ENCODE results near the gene GOLGA6B.
"Not testable (repeated sequence)": the region's sequence is repeated elsewhere in the genome, so short reads cannot be mapped to it uniquely, and the experiment has no call there.

GOLGA6B gene

DNA sequence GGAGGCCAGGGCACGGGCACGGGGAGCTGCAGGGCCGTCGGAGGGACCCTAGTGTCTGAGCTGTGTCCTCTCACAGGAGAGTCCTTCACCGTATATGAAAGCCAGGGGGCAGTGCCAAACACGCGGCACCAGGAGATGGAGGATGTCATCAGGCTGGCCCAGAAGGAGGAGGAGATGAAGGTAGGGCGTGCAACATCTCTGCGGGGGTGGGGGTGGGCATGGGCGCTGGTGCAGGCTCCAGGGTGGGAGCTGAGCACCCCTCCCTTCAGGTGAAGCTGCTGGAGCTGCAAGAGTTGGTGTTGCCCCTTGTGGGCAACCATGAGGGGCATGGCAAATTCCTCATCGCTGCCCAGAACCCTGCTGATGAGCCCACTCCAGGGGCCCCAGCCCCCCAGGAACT, 11.2 kb downstream of the GOLGA6B start:
- DNase-seq: not testable (repeated sequence)

DNA sequence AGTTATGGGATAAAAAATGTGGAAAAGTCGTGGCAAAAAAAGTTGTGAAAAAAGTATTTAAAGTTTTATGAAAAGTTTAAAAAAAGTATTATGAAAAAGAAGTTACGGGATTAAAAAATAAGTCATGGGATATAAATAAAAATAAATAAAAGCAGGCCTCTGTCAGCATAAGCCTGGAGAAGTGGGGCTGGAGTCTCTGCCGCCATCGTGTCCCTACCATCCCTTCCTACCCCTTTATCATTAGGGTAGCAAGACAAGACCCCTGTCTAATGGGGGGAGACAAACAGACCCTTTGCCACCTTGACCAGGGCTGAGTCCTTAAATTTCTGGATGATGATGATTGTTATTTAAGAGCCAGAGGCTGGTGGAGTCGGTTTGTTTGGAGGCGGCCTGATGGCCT, 15.3 kb downstream of the GOLGA6B start:
- DNase-seq: not testable (repeated sequence)

DNA sequence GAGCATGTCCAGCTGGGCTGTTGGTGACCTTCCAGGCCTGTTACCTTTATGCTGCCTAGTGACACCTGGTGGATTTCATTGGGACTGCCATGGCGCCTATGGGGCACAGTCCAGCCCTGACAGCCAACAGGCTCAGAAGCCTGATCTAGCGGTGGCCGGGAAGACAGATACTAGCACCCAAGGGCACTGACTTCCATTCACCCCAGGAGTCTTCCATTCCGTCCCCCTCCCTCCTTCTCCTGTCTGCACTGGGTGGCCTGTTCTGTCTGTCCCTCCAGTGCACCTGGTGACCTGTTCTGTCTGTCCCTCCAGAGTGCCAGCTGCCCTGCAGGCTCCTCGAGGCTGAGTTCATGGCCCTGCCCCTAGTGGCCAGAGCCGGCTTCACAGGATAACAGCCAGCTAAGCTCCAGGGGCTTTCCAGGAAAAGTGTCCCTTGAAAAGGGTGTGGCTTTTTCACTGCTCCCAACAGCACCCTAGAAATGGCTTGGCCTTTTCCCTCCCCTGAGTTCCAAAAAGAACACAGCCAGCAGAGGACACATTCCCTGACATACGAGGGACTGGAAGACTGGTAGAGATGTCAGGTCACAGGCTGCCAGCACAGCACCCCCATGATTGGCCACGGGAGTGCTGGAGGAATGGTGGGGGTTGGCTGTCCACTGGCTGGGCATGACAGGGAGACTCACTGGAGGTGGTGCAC, 16.3 kb downstream of the GOLGA6B start:
- not testable (repeated sequence) for DNase-seq

DNA sequence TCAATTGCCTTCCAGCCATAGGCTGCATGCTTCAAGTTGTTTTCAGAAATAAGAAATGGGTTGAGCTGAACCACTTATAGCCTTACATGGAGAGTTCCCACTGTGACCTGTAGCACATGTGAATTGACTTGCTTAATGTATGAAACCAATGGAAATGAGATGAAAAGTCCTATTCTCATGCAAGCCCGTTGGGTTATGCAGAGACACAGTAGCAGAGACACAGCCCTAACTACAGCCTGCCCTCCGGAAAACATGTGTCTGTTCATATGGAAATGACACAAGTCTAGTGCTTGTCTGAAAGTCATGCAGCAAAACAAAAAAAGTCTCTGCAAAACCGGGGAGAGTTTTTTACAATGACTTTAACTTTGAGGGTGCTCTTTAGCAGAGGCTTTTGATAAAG, 17.0 kb downstream of the GOLGA6B start:
- no peak for DNase-seq

DNA sequence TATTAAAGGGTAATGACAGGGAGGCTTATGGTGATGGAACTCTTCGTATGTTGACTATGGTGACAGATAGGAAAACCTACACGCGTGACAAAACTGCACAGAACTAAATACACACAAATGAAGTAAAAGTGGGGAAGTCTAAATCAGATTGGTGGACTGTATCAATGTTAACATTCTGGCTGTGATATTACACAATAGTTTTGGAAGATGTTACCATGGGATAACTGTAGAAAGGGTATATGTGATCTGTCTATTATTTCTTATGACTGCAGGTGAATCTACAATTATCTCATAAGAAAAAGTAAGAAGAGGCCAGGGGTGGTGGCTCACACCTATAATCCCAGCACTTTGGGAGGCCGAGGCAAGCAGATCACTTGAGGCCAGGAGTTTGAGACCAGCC, 22.3 kb downstream of the GOLGA6B start:
- no peak for DNase-seq

DNA sequence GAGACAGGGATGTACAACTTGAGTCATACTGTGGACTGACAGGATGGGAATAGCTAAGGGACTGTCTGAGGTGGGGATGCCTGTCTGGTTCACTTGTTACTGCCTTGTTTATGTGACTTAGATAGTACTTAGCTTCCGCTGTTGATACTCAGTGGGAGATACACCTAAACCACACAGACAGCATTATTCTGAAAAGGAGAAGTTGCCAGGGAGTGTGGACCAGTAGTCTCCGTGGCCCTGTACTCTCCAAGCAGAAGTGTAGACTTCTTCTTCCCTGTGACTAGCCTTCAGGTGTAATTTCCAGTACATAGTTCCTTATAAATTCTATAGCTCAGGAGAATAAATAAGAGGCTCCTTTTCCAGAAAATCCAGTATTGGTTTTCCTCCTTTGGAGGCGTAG, 26.4 kb downstream of the GOLGA6B start:
- DNase-seq: no peak

DNA sequence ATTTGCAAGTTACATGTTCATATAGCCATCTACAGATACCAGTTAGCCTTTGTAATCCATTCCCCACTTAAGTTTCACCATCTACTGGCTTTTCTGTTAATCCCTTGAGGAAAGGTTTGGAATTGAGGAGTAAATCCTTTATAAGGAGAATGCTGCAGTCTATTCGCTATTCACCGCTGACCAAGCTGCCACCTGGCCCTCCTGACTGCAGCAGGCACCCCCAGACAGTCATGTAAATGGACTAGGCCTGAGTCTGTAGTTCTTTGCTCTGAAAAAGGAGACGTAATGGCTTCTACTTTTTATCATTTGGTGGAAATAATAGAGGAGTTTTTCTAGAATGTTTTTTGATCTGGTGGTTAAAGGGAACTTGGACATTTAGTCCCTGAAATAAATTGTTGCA, 28.3 kb downstream of the GOLGA6B start:
- DNase-seq: no peak

DNA sequence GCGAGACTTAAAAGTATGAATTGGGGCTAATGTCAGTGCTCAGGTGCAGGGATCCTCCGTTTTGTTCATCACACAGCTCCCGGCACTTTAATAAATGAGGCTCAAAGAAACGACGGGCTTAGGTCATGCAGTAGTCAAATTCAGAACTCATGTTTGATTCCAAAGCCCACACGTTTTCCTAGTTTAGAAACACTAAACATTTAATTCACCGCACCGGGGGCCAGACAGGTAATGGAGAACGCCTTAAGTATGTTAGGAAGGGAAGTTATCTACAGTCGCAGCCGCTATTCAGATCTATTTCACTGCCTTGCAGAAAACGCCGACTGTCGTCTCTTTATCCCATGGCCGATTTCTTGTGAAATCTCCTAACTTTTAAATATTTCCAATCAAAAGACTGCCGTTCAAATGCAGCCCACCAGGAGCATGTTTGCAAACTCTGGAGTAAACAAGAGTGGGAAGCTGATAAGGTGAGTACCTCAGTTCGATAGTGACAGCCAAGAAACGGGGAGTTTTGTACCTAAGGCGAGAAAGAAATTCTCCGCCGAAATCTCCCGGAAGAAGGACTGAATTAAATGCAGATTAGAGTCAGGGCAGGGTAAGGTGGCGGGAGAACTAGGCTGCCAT, 30.9 kb downstream of the GOLGA6B start:
- DNase-seq: no peak

DNA sequence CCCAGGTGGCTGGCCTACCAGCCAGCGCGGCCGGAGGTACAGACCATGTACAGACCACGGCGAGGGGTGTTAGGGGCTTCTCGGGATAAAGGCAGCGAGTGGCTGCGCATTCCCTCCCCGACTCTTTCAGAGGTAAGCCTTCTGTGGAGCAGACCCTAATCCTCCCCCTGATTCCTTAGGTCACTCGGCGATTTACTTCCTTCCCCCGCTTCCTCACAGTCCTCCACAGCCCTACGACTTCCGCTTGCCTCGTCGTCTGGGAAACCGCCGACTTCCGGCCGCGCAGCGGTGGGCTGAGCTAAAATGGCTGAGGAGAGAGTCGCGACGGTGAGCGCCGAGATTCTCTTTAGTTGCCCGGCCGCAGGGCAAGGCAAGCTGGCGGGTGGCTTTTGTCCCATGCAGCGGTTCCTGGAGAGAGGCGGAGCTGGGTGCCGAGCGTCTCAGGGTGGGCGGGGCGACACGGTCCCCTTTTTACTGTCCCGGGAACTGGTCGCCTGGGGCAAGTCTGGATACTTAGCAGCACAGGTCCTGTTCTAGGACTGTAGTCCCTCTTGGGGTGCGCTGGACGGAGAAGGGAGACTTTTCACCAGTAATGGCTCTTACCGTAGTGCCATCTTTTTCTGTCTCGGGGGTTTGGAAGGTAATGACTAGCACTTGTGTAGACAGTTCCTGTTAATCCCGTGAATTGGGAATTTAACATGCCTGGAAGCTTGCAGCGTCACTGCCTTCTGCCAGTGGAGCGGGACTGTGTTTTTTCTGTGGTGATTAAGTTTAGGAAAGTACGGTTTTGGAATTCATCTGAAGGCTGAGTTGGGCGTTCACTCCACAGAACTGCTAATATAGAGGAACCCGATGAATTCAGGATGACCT, 31.7 kb downstream of the GOLGA6B start, which contains the start of the genes BBS4 and HIGD2B:
TSS of gene BBS4 (plus strand) at position 283 of the 870 bp plus-strand sequence. CDS start at position 304, 21 bp downstream.
TSS of gene HIGD2B (minus strand) at position 258 of the 870 bp plus-strand sequence. CDS start 9,808 bp downstream, outside the sequence.
- DNase-seq: no peak

DNA sequence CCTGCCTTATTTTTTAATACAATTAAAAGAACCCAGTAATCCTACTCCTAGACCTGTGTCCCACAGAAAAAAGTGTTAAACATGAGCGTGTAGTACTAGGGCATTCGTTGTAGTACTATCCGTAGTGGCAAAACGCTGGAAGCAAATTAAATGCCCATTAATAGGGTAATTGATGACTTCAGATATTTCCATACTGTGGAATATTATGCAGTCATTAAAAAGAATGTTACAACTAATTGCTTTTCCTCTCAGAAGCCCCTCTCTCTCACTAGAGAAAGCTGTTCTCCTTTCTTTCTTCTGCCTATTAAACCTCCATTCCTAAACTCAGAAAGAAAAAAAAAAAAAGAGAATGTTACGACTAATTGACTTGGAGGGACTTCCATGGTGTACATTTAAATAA, 34.2 kb downstream of the GOLGA6B start:
- no peak for DNase-seq

DNA sequence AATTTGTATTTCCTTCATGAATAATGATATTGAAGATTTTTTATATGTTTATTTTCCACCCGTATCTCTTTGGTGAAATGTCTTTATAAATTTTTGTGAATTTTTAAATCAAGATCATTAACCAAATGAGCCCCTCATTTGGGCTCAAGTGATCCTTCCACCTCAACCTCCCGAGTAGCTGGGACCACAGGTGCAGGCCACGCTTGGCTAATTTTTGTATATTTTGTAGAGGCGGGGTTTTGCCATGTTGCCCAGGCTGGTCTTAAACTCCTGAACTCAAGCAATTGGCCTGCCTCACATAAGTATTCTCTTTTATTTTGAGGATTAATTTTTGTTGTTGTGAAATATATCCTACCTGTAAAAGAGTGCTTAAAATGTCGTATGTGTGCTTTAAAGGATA, 36.4 kb downstream of the GOLGA6B start:
- no peak for DNase-seq

DNA sequence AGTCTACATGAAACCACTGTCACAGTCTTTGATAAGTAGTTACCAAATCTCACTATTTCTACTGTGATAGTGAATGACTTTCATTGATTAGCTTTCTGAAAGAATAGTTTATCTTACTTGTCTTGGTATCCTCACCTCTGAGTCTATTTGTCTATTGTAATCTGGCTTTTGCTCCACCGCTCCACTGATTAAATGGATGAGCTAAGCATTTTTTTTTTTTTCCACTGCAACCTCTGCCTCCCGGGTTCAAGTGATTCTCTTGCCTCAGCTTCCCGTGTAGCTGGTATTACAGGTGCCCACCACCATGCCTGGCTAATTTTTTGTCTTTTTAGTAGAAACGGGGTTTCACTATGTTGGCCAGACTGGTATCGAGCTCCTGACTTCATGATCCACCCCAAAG, 44.4 kb downstream of the GOLGA6B start:
- no peak for DNase-seq

DNA sequence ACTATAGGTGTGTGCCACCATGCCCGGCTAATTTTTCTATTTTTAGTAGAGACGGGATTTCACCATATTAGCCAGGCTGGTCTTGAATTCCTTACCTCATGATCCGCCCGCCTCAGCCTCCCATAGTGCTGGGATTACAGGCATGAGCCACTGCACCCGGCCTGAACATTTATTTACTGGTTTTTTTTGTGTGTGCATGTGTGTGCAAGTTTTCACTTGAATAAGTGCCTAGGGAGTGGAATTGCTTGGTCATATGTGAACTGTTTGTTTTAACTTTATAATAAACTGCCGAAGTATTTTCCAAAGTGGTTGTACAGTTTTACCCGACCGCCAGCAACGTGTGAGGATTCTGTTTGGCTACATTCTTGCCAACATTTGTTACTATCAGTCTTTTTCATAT, 45.6 kb downstream of the GOLGA6B start:
- DNase-seq: no peak

DNA sequence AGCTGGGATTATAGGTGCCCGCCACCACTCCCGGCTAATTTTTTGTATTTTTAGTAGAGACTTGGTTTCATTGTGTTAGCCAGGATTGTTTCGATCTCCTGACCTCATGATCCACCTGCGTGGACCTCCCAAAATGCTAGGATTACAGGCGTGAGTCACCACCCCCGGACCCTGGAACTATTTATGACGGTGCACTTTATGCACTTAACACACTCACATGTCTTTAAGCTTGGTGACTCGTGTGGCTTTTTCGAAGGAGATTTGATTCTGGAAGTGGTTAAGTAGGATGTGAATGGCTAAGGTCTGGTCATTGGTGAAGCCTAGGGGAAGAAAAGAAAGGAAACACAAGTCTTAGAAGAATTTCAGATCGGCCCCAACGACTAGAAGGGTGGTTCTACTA, 51.8 kb downstream of the GOLGA6B start:
- no peak for DNase-seq

DNA sequence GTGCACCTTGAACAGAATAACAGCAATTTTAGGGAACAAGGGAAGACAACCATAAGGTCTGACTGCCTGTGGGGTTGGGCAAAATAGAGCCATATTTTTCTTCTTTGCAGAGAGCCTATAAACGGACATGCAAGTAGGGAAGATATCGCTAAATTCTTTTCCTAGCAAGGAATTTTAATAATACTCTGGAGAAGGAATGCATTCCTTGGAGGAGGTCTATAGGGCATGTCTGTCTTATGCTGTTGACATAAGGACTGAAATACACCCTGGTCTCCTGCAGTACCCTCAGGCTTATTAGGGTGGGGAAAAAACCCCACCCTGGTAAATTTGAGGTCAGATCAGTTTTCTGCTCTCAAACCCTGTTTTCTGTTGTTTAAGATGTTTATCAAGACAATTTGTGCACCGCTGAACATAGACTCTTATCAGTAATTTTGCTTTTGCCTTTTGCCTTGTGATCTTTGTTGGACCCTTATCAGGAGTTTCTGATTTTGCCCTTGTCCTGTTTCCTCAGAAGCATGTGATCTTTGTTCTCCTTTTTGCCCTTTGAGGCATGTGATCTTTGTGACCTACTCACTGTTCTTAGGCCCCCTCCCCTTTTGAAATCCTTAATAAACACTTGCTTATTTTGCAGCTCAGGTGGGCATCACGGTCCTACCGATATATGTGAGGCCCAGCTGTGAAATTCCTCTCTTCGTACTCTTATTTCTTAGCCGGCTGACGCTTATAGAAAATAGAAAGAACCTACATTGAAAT, 54.2 kb downstream of the GOLGA6B start:
- not testable (repeated sequence) for DNase-seq

Measured in NCI-H2171 treated with DMSO at 0.1 percent for 48 hours (cell line).